ENCODE results near the gene LHX4. TPM values are rescaled to one million over a fixed set of nuclear protein-coding genes. Genes with fewer than 3 reads are reported as not detected.

LHX4 gene
- total and polyA plus RNA-seq, 9 of the 15 experiments (the other 6 are each of a cell fraction or from before 2014, with no cell fraction given): 0.01 to 0.11 (median 0.07) TPM; not detected in 5

DNA sequence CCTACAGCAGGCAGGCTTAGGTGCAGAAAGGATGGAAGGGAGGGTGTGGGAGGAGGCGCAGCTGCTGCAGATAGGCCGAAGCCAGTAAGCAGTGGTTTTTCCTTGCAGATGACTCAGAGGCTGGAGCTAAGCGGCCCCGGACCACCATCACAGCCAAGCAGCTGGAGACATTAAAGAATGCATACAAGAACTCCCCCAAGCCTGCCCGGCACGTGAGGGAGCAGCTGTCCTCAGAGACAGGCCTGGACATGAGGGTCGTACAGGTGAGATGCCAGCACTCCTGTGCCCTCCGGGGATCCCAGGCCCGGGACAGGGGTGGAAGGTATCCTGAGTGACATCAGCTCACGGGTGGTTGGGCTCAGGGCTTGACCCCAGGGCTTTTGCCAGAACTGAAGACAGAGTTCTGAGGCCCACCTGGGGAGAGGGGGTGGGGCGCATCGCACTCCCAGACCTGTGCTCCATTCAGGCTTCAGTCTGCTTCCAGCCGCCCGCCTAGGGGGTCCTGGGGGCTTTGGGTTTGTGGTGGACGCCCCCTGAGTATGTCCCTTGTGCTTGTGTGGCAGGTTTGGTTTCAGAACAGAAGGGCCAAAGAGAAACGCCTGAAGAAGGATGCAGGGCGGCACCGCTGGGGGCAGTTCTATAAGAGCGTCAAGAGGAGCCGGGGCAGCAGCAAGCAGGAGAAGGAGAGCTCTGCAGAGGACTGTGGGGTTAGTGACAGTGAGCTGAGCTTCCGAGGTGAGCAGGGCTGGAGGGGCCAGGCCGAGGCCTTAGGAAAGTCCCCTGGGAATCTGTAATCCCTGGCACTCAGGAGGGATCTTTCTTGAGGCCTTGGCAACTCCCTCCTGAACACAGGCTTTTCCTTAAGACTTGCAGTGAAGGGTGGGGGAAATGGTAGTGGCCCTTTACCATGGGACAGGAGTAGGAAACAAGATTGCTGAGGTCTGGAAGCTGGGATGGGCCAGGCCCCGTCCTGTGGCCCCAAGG lies 41.5 kb downstream of the LHX4 start (continued):
- peak; percentile 65 for TF ChIP-seq TEAD4 (IDR thresholded peaks at IDR 0.05; ENCODE audit: low read length)
- no peak for TF ChIP-seq TEAD4 (CRISPR knock-in tag; IDR thresholded peaks at IDR 0.05; ENCODE audit: borderline replicate concordance)
- peak; percentile 73; the same call in 1 of the 2 replicates for TF ChIP-seq SMARCE1 (IDR thresholded peaks at IDR 0.05)
- TF ChIP-seq NRF1 (conservative IDR thresholded peaks at IDR 0.05 in 1 of 2, IDR thresholded peaks at IDR 0.05 in 1 of 2): peak in 1 of 2 experiments; percentile 20; a peak in 1 of 4 replicates
- no peak for TF ChIP-seq BRF2 (IDR thresholded peaks at IDR 0.05; ENCODE audit: borderline replicate concordance, insufficient read depth, insufficient read length)
- TF ChIP-seq REST (IDR thresholded peaks at IDR 0.05; ENCODE audit: borderline replicate concordance): 0 out of 2 replicates have a peak, but pooled peaks have one; percentile 18
- TF ChIP-seq REST (CRISPR knock-in tag; IDR thresholded peaks at IDR 0.05; ENCODE audit: low read depth): no peak
- peak; percentile 33; the same call in 1 of the 2 replicates for TF ChIP-seq POLR2G (IDR thresholded peaks at IDR 0.05; ENCODE audit: low read depth, low read length)
- TF ChIP-seq ZNF589 (CRISPR knock-in tag; IDR thresholded peaks at IDR 0.05; ENCODE audit: low read depth): no peak
- TF ChIP-seq, protein P1, sequence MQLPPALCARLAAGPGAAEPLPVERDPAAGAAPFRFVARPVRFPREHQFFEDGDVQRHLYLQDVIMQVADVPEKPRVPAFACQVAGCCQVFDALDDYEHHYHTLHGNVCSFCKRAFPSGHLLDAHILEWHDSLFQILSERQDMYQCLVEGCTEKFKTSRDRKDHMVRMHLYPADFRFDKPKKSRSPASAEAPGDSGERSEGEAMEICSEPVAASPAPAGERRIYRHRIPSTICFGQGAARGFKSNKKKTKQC (CRISPR knock-in tag; IDR thresholded peaks at IDR 0.05): no peak
- TF ChIP-seq L3MBTL2 (IDR thresholded peaks at IDR 0.05): no peak
- TF ChIP-seq MAFF (IDR thresholded peaks at IDR 0.05; ENCODE audit: low read length): no peak
- TF ChIP-seq ZNF124 (CRISPR knock-in tag; IDR thresholded peaks at IDR 0.05): no peak
- peak; percentile 9 for TF ChIP-seq RBBP5 (IDR thresholded peaks at IDR 0.05; ENCODE audit: borderline replicate concordance, insufficient read depth, low read length, poor library complexity, severe bottlenecking)

Data from K562 (cell line).